NCI-H2107 treated with DMSO at 0.1 percent for 48 hours (cell line): Measurements from ENCODE around the gene RAB10.
"Not testable (repeated sequence)": the region's sequence is repeated elsewhere in the genome, so short reads cannot be mapped to it uniquely, and the experiment has no call there.

Experiments used
- DNase-seq: peaks from one replicate; lab custom pipeline; 2025; ENCODE audit not compliant: unreplicated experiment; lab: John Stamatoyannopoulos, UW

The RAB10 gene

DNA sequence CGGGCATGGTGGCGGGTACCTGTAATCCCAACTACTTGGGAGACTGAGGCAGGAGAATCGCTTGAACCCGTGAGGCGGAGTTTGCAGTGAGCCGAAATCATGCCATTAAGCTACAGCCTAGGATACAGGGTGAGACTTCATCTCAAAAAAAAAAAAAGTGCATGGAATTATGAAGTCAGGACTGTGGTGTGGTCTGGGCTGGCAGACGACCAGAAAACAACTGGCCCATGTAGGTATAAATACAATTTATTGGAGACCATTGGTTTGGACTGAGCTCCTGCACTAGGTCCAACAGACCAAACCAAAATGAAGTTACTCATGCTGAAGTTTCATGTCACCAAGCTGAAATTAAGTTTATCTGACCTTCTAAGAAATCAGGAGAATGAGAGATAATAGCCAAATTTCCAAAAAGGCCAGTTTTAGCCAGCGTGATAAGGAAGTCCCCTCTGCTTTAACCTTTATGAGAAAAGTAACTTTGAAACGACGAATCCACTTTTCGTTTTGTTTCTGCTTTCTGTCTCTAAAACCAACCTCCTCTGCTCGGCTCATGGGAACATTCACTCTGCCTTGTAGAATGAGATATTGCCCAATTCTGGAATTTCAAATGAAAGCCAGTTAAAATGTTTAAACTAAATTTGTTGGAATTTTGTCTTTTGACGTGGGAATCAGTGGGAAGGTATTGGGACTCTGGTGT lies 17.7 kb upstream of the RAB10 start:
- DNase-seq, result no peak

DNA sequence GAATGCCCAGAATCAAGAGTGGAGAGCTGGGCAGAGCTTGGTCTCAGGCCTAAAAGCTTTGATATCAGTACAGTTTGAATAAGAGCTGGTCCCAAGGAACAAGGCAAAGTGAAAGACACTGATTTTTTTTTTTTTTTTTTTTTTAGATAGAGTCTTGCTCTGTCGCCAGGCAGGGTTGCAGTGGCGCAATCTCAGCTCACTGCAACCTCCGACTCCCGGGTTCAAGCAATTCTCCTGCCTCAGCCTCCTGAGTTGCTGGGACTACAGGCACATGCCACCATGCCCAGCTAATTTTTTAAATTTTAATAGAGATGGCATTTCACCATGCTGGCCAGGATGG lies 17.2 kb upstream of the RAB10 start:
- DNase-seq, result not testable (repeated sequence)

DNA sequence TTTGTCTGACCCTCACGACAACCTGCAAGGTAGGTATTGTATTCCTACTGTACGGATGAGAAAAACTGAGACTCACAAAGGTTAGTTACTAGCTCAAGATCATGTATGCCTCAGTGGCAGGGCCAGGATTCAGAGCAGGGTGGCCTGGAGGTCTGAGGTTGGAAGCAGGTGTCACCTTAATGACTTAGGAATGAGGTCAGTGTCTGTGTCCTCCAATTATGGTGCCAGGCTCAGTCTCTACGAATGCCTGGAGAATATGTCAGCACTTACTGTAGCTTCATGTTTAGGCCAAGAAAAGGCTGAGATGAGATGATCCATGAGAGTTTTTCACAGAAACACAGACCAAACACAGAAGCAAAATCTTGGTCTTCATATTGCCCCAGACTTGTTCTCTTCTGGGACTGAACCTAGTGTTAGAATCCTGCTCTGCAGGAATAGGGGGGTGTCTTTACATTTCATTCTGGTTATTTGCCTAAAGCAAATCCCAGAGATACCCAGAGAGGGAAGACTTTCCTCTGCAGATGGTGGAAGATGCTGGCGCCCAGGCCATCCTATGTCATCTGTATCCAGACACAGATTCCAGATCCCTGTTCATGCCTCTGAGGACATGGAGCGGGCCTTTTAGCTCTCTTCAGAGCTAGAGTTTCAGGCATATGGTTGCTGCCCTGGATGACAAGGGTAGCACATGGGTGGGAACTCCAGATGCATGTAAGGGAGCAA lies 16.3 kb upstream of the RAB10 start:
- no peak for DNase-seq

DNA sequence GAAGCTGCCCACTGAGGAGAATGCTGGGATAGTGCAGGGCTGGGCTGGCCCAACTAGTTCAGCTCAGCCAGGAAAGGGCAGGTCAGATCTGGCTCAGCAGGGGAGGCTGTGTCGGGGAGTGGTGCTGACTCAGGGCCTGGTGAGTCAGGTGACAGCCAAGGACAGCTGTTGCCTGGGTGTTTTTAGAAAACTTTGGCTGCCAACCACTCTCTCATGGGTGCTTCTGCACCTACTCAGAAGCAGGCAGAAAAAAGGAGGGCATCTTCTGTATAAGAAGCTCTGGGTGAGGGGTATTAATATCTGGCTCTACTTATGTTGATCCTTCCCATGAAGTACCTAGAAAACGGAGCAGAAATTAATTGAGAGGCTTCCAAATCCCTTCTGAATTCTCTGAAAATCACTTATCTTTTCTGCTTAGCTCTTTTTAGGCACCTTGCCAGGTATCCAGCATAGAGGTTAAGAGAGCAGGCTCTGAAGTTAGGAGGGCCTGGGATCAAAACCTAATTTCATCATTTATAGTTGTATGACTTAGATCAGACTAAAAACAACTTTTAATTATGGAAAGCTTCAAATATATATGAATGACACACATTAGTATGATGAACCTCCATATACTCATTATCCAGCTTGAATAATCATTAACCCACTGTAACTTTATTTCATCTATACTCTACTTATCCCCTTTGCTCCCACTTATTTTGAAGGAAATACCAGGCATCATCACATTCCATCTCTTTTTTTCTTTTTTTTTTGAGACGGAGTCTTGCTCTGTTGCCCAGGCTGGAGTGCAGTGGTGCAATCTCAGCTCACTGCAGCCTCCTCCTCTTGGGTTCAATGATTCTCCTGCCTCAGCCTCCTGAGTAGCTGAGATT lies 15.5 kb upstream of the RAB10 start:
- DNase-seq, result peak; percentile 37

DNA sequence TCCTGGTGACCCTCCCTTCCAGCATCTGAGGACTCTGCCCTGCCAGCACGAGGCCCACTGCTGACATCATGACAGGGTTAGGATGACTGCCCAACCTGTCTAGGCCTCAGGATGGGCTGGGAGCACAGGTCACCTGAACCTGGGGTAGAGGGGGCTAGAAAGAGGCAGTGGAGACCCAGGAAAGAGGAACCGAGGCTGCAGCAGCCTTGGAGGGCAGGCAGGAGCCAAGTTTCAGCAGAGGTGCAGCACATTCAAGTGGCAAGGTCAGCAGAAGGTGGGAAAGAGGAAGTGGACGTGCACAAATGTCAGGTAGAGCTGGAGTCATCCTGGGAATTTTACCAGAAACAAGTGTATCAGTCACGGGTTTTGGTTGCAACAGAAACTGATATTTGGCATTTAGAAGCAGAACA lies 13.6 kb upstream of the RAB10 start:
- no peak for DNase-seq

DNA sequence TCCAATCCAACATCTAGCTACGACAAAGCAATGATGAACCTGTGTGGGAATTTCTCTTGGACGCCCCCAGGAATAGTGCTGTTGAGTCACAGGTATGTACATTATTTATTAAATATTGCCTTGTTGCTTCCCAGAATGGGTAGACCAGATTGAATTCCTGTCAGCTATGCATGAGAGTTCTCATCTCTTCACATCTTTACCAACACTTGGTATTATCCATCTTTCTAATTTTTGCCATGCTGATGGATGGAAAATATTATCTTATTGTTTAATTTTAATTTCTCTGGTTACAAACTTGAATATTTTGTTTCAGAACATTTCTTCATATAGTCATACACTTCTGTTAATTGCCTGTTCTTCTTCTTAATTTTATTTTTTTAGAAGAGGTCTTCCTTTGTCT lies 9.6 kb upstream of the RAB10 start:
- DNase-seq, result no peak

DNA sequence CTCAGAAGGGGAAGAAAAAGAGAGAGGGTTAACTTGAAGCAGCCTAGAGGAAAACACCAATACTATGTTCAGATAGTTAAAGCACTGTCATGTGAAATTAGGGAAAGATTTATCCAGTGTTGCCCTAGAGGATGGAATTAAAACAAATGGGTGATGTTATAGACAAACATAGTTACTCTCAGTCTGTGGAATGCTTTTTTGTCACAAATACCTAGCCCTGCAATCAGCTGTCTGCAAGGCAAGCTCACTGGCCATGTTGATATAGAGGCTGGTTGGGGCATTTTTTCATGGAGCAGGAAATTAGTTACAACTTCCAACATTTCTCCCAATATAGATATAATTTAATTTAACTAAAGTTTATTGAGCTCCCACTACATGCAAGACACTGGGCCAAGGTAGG lies 8.4 kb upstream of the RAB10 start:
- no peak for DNase-seq

DNA sequence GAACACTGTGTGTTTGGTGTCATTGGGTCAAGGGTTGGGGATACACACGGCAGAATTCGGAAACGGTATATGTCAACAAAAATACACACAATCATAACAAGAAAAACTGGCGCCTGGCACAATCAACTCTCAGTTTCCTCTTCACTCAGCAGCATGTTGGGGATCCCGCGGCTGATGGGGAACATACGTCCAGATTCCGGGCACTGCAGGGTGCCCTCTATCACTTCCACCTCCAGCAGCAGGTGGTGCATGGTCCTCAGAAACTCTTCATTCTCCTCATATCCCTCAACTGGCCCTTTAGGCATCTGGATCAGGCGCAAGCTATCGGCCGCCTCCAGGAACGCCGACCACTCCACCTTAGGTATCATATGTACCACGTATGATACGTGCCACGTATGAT lies 5.8 kb upstream of the RAB10 start:
- not testable (repeated sequence) for DNase-seq

DNA sequence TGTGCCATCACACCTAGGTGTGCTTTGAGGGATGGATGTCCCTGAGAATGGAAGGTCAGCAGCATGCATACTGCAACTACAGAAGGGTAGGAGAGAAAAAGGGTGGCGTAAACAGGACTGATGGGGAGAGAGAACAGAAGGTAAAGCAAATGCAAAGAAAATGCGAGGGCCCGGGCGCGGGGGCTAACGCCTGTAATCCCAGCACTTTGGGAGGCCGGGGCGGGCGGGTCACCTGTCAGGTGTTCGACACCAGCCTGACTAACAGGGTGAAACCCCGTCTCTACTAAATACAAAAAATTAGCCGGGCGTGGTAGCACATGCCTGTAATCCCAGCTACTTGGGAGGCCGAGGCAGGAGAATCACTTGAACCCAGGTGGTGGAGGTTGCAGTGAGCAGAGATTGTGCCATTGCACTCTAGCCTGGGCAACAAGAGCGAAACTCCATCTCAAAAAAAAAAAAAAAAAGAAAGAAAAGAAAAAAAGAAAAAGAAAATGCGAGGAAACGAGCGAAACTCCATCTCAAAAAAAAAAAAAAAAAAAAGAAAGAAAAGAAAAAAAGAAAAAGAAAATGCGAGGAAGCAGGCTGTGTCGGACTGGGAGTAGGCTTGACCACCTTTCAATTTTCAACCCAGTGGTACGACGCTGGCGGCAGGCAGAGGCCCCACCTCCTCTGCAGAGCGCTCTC lies 1.2 kb upstream of the RAB10 start:
- DNase-seq, result not testable (repeated sequence)

DNA sequence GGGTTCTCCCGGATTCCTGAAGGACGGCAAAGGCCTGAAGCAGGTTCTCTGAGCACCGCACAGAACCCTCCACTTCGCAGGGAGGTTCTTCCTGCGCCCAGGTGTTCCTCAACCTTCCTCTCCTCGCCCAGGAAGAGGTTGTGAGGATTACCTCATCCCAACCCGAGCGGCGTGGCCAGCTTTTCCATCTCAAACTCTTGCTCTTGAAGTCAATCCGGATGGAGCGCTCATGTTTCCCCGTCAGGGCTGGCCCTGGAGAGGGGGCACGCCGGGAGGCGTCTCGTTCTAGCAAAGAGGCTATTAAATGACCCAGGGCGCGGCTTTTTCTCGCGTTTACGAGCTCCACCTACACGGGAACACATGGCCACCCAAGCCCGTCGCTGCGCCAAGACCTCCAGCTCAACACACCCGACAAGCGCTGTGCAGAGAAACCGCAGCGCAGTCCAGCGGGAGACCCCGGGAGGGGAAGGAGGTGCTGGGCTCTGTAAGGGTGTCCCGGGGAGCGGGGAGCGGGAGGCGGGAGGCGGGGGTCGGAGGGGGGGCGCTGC lies 540 bp upstream of the RAB10 start:
- DNase-seq, result peak; percentile 87

DNA sequence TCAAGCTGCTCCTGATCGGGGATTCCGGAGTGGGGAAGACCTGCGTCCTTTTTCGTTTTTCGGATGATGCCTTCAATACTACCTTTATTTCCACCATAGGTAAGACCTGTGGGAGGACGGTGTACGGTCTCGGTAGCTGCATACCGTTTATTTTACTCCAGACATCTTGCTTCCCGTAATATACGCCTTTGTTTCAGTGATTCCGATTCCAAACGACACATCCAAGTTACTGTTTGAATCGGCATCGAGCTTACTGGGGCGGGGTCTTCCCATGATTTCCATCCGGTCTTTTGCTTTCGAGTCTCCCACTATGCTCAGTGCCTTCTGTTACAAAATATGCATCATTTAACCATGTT lies 731 bp downstream of the RAB10 start:
- DNase-seq, result no peak

DNA sequence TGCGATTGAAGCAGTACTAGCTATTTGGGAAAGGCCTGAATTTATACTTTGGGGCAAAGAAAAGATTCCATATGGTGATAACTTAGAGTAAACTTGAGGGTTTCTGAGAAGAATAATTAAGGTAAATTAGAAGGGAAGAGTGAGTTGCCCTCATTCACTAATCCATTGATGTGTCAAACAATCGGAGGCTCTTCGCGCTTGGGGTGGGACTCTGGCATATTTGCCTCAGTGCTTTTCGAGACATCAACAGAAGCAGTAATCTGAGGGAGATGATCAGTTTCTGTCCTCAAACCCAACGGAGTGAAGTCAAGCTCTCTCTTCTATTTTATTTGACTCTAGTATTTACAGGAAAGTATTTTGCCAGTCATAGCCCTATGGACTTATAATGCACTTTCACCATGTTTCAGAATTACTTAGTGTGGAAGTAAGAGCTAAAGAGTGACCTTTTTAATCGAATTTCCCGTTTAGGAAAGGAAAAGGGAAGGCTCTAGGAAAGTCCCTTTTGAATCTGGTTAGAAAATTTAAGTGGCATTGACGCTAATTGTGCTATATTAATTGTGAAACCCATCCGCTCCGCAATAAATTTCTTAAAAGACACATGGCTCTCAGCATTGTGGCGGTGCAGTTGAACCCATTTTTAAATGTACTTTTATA lies 1.3 kb downstream of the RAB10 start:
- DNase-seq, result no peak

DNA sequence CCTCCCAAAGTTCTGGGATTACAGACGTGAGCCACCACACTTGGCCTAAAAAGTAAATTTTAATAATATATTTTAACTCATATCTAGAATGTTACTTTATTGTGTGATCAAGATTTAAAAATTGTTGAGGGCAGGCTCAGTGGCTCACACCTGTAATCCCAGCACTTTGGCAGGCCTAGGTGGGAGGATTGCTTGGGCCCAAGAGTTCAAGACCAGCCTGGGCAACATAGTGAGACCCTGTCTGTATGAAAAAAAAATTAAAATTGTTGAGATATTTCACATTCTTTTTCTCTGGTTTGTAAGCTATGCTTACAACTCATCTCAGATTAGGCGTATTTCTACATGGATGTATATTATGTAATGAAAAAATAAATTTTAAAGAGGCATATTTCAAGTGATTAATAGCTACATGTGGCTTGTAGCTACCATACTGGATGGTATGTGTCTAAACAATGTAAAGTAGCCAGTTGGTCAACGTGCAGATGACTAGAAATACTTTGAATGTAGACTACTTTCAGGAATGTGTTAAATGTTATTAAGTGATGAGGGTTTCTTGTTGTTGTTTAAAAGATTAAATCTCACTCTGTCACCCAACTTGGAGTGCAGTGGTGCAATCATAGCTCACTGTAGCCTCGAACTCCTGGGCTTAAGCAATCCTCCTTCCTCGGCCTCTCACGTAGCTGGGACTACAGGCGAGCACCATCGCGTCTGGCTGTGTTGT lies 5.9 kb downstream of the RAB10 start:
- DNase-seq, result no peak

DNA sequence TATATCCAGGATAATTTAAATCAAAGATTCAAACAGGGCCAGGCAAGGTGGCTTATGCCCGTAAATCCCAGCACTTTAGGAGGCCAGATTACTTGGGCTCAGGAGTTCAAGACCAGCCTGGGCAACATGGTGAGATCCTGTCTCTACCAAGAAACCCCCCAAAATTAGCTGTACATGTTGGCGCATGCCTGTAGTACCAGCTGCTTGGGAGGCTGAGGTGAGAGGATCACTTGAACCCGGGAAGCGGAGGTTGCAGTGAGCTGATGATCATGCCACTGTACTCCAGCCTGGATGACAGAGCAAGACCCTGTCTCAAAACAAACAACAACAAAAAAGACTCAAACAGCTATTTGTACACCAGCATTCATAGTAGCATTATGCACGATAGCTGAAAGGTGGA lies 9.2 kb downstream of the RAB10 start:
- DNase-seq, result no peak

DNA sequence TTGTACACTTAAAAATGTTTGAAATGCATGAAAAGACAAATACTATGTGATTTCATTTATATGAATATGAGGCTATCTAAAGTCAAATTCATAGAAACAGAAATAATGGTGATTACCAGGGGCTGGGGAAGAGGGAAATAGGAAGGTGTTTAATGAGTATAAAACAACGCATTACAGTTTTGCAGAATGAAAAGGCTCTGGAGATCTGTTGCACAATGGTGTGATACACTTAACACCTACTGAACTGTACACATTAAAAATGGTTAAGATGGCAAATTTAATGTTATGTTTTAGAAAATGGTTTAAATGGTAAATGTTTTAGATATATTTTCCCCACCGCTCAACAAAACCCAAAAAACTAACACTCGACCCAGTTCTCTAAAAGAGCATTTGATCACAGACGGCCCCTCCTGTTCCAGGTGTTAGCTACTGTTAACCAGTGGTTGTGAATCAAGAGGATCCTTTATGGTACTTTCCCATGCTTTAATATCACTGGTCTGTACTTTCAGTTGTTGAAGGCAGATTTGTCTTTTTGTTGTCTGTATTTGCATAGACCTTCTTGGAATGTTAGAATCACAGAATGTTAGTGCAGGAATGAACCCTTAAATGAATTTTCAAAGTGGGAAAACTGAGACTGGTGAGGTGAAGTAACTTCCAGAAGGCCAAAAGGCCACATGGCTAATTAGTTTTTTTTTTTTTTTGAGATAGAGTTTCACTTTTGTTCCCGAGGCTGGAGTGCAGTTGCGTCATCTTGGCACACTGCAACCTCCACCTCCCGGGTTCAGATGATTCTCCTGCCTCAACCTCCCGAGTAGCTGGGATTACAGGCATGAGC lies 10.2 kb downstream of the RAB10 start:
- DNase-seq, result no peak

DNA sequence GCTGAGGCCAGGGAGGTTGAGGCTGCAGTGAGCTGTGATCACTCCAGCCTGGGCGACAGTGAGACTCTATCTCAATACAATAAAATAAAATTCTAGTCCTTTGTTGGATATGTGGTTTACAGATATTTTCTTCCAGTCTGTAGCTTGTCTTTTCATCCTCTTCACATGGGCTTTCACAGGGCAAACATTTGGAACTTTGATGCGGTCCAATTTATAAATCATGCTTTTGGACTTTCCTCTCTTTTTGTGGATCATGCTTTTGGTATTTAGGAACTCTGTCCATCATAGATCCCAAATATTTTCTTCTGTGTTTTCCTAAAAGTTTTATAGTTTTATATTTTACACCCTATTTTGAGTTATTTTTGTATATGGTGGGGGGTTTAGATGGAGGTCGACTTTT lies 14.9 kb downstream of the RAB10 start:
- DNase-seq, result no peak

DNA sequence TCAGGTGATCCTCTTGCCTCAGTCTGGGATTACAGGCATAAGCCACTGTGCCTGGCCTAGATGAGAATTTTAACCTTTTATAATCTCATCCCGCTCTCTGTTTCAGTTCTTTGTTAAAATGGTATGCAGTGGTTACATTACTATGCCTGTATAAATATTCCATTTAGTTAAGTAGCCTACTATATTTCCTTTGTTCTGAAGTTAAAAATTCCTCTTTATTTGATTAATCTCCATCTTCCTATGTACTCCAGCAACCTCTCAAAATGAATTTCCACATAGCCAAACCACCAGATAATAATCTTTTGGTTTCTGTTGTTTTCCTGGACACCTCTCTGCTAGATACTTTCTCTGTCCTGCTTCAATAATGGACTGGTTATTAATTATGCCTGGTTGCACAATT lies 15.8 kb downstream of the RAB10 start:
- no peak for DNase-seq

DNA sequence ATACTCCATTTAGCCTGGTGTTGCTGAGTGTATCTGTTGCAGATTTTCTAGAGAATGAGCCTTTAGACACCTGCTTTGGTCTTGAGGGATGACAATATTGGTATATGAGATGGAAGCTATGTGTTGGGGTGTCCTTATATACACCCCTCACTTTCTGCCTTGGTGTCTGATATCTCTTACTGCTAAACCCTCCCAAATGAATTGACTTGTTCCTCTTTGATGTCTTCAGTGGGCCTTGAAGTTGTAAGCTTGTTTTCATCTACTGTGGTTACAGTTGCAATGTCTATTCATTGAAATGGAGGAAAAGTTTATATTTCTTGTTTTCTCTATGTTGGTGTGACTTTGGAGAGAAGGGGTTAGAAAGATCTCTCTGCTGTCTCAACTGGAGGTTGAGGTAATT lies 18.9 kb downstream of the RAB10 start:
- DNase-seq, result no peak
